Activated CD4-positive, alpha-beta memory T cell treated with anti-CD3 and anti-CD28 coated beads for 36 hours (primary cell): Measurements from ENCODE around the gene PLXND1. TPM values are rescaled to one million over a fixed set of nuclear protein-coding genes. Genes with fewer than 3 reads are reported as not detected.
"Not testable (repeated sequence)": the region's sequence is repeated elsewhere in the genome, so short reads cannot be mapped to it uniquely, and the experiment has no call there.

Experiments used
- CTCF ChIA-PET: fragments of 350-600 bp; sonication (Branson Sonifier 250); formaldehyde crosslinking; loops from one replicate; lab custom pipeline; 2021; ENCODE audit warnings: antibody characterized with exemption, inconsistent platforms; lab: Charles Lee
- POLR2A ChIA-PET: fragments of 350-600 bp; sonication (Branson Sonifier 250); formaldehyde crosslinking; loops from one replicate; lab custom pipeline; 2021; ENCODE audit warnings: antibody characterized with exemption; lab: Charles Lee
- DNase-seq: peaks from one replicate; pipeline ENCODE4 v3.0.0-alpha.2; 2020
- H3K27ac Mint-ChIP-seq: one replicate; pipeline ENCODE4 v1.8.0; 2021; ENCODE audit warnings: mixed read lengths
- H3K27me3 Mint-ChIP-seq: one replicate; pipeline ENCODE4 v1.8.0; 2021; ENCODE audit warnings: mixed read lengths
- H3K36me3 Mint-ChIP-seq: one replicate; pipeline ENCODE4 v1.8.0; 2021; ENCODE audit warnings: mixed read lengths
- H3K4me1 Mint-ChIP-seq: one replicate; pipeline ENCODE4 v1.8.0; 2021; ENCODE audit warnings: low read depth, mixed read lengths
- H3K4me3 Mint-ChIP-seq: one replicate; pipeline ENCODE4 v1.8.0; 2021; ENCODE audit warnings: mild to moderate bottlenecking, mixed read lengths
- H3K9me3 Mint-ChIP-seq: one replicate; pipeline ENCODE4 v1.8.0; 2021; ENCODE audit warnings: mixed read lengths
- intact Hi-C: fragments of 100-400 bp; cut with micrococcal nuclease; formaldehyde crosslinking; loops from one replicate; pipeline ENCODE4 v1.15.1; 2023
- total RNA-seq, 2 experiments: library from RNA; stranded (reverse); gene quantifications; one replicate each; pipeline ENCODE4 v1.2.3, GENCODE V29; 2021

Gene PLXND1
- total RNA-seq, 2 experiments from 2014 or later = 7.2 to 8.6 TPM

- Mint-ChIP-seq H3K36me3 (no peaks in the 10 kb centered on the region), H3K4me3 (no peak overlapping the region), H3K27me3 (peaks cover 1% of the 10 kb centered on the region), H3K9me3 (no peaks in the 10 kb centered on the region), H3K27ac (no peak overlapping the region), H3K4me1 (peaks cover 7% of the 10 kb centered on the region)
- DNase-seq = no peak
- intact Hi-C loops = no loop called here
- POLR2A ChIA-PET = no interaction called here
- CTCF ChIA-PET = interaction anchor here (1.3 kb wide), 1 partner anchor 9 kb away, joined by 4 read pairs; no protein-coding TSS in a partner anchor
Observed at GRCh38 chr3:129617381-129618185, 11.1 kb upstream of the PLXND1 start.

- intact Hi-C loops = no loop called here
- H3K4me1 Mint-ChIP-seq = peaks cover 7% of the 10 kb centered on the region
- no peak overlapping the region for H3K27ac Mint-ChIP-seq
- DNase-seq = no peak
- H3K36me3 Mint-ChIP-seq = no peaks in the 10 kb centered on the region
- peaks cover 1% of the 10 kb centered on the region for H3K27me3 Mint-ChIP-seq
- H3K9me3 Mint-ChIP-seq = no peaks in the 10 kb centered on the region
- ChIA-PET CTCF (interaction anchor here (1.3 kb wide), 1 partner anchor 10 kb away, joined by 4 read pairs; no protein-coding TSS in a partner anchor), POLR2A (no interaction called here)
- no peak overlapping the region for H3K4me3 Mint-ChIP-seq
Observed at GRCh38 chr3:129616713-129617112, 10.2 kb upstream of the PLXND1 start.

GRCh38 chr3:129616291-129616690 is 9.8 kb upstream of the PLXND1 start:
- ChIA-PET POLR2A (no interaction called here), CTCF (no interaction called here)
- Mint-ChIP-seq H3K36me3 (no peaks in the 10 kb centered on the region), H3K9me3 (no peaks in the 10 kb centered on the region), H3K4me1 (peaks cover 7% of the 10 kb centered on the region), H3K27ac (no peak overlapping the region), H3K4me3 (no peak overlapping the region), H3K27me3 (peaks cover 1% of the 10 kb centered on the region)
- DNase-seq = no peak
- intact Hi-C loops = no loop called here

DNA sequence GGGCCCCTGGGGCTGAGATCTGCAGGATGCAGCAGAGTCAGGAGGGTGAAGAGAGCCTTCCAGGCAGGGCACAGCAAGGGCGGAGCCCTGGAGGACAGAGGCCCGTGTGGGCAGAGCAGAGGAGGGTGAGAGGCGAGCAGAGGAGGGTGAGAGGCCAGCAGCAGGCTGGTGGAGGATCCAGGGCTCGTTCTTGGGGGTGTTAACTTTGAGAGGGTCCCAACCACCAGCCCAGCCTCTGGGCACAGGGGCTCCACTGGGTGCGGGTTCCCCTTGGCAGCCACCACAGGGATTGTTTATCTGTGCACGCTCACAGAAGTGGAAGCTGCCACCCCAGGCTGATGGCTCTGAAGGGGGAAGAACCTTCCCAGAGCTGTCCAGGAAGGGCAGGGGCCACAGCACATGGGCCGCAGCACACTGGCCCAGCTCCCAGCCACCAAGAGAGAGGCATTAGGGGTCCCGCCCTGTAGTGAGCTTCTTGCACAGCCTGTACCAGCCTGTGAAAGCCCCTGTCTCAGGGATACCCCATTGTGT is 9.3 kb upstream of the PLXND1 start:
- Mint-ChIP-seq H3K4me3 (no peak overlapping the region), H3K27me3 (peaks cover 1% of the 10 kb centered on the region), H3K4me1 (peaks cover 7% of the 10 kb centered on the region), H3K36me3 (no peaks in the 10 kb centered on the region), H3K9me3 (no peaks in the 10 kb centered on the region), H3K27ac (no peak overlapping the region)
- ChIA-PET POLR2A (interaction anchor here (0.5 kb wide), 1 partner anchor 148 kb away, joined by 3 read pairs; no protein-coding TSS in a partner anchor), CTCF (no interaction called here)
- DNase-seq = no peak
- intact Hi-C loops = no loop called here

GRCh38 chr3:129614927-129615363 is 8.5 kb upstream of the PLXND1 start:
- no peak overlapping the region for H3K27ac Mint-ChIP-seq
- no peak for DNase-seq
- no peaks in the 10 kb centered on the region for H3K9me3 Mint-ChIP-seq
- ChIA-PET POLR2A (no interaction called here), CTCF (no interaction called here)
- H3K4me1 Mint-ChIP-seq = peaks cover 7% of the 10 kb centered on the region
- no peak overlapping the region for H3K4me3 Mint-ChIP-seq
- no peaks in the 10 kb centered on the region for H3K36me3 Mint-ChIP-seq
- intact Hi-C loops = no loop called here
- peaks cover 1% of the 10 kb centered on the region for H3K27me3 Mint-ChIP-seq

DNA sequence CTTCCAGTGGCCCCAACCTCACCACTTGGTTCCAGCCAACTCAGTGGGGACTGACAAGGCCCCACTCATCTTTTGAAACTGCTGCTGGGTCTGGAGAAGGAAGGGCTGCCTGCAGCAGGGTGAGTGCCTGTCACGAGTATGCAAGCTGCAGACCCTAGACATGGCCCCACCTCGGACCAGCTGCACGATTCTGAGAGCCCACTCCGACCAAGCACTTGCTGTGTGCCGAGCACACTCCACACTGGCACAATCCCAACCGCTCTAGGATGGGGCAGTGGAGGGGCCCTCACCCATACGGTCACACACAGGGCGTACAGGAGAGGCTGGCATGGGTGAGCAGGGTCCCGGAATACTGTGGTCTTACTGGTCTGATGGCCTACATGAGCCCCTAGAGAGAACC is 8.0 kb upstream of the PLXND1 start:
- CTCF ChIA-PET = no interaction called here
- Mint-ChIP-seq H3K27me3 (peaks cover 1% of the 10 kb centered on the region), H3K27ac (no peak overlapping the region), H3K36me3 (no peaks in the 10 kb centered on the region), H3K4me1 (peaks cover 7% of the 10 kb centered on the region), H3K4me3 (no peak overlapping the region), H3K9me3 (no peaks in the 10 kb centered on the region)
- intact Hi-C loops = no loop called here
- POLR2A ChIA-PET = no interaction called here
- DNase-seq = no peak

DNA sequence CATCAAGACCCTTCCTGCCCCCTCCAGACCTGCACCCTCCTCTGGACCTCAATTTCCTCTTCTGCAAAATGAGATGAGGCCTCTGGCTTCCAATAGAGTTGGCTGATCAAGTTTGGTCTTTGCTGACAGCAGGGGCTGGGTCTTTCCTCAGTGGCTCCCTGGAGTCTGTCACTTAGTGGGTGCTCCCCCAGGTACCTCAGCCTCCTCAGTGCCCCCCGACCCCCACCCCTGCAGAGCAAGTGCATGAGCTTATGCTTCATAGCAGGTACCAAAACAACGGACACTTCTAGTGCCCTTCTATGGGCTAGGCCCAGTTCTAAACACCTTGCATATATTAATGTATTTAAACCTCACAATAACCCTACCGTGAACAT is 6.9 kb upstream of the PLXND1 start:
- H3K4me3 Mint-ChIP-seq = no peak overlapping the region
- H3K27me3 Mint-ChIP-seq = peaks cover 1% of the 10 kb centered on the region
- no peak for DNase-seq
- peaks cover 2% of the 10 kb centered on the region for H3K4me1 Mint-ChIP-seq
- POLR2A ChIA-PET = no interaction called here
- intact Hi-C loops = no loop called here
- H3K9me3 Mint-ChIP-seq = no peaks in the 10 kb centered on the region
- no peak overlapping the region for H3K27ac Mint-ChIP-seq
- CTCF ChIA-PET = no interaction called here
- H3K36me3 Mint-ChIP-seq = no peaks in the 10 kb centered on the region

DNA sequence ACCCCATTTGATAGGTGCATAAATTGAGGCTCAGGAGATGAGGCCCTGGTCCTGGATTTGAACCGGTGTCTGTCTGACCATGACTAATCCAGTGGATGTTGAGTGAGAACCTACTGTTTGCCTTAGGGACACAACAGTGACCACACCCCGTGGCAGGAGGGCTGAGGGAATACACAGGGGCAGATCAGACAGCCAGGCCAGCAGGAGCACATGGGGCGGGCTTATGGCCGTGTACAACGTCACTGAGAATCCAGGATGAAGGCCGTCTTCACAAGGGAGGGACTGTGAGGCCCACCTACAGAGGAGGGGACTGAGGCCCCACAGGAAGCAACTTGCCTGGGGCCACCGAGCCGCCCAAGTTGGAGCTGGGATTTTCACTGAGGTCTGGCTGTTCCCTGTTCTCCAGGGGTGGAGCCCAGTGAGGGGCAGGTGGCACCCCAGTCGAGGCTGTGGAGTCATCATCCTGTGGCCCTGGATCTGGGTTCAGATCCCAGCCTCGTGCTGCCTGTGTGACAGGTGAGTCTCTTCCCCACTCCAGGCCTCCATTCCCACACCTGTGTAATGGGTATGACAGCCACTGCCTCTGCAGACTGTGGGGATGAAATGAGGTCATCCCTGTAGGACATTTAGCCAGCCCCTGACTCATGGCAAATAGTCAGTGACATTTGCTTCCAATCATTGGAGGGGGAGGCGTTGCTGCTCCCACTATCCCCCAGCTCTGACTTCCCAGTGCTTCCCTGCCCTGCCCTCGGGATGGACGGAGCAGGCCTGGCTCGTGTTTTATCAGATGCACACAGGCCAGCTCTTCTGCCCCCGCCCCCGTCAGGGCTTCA is 6.3 kb upstream of the PLXND1 start:
- ChIA-PET CTCF (no interaction called here), POLR2A (no interaction called here)
- Mint-ChIP-seq H3K4me3 (no peak overlapping the region), H3K27ac (no peak overlapping the region), H3K4me1 (no peaks in the 10 kb centered on the region), H3K9me3 (no peaks in the 10 kb centered on the region), H3K27me3 (no peaks in the 10 kb centered on the region), H3K36me3 (no peaks in the 10 kb centered on the region)
- intact Hi-C loops = no loop called here
- DNase-seq = no peak

GRCh38 chr3:129611812-129612533 is 5.5 kb upstream of the PLXND1 start:
- no peak overlapping the region for H3K4me3 Mint-ChIP-seq
- intact Hi-C loops = no loop called here

DNA sequence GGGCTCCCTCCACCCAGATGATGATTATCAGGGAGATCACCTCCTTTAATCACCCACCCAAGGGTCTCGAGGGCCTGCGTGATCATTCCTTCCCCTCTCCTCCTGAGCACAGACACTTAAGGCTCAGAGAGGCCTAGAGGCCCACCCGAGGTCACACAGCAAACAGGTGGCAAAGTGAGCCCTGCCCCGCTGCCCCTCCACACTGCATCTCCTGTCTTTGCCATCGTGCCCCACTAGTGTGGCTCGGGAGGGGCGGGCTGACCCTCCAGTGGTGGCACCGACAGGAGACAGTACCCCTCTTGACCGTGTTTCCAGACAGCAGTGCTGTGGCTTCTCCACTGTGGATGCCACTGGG is 4.9 kb upstream of the PLXND1 start:
- no peaks in the 10 kb centered on the region for H3K9me3 Mint-ChIP-seq
- H3K27ac Mint-ChIP-seq = no peak overlapping the region
- peaks cover 2% of the 10 kb centered on the region for H3K27me3 Mint-ChIP-seq
- no peaks in the 10 kb centered on the region for H3K36me3 Mint-ChIP-seq
- intact Hi-C loops = no loop called here
- DNase-seq = no peak
- H3K4me1 Mint-ChIP-seq = peaks cover 6% of the 10 kb centered on the region
- H3K4me3 Mint-ChIP-seq = no peak overlapping the region
- ChIA-PET CTCF (no interaction called here), POLR2A (no interaction called here)

More at GRCh38 chr3:129611812-129612533, 5.5 kb upstream of the PLXND1 start:
- H3K27ac Mint-ChIP-seq = no peak overlapping the region
- H3K4me1 Mint-ChIP-seq = peaks cover 4% of the 10 kb centered on the region
- H3K9me3 Mint-ChIP-seq = no peaks in the 10 kb centered on the region
- CTCF ChIA-PET = no interaction called here
- H3K36me3 Mint-ChIP-seq = no peaks in the 10 kb centered on the region
- POLR2A ChIA-PET = no interaction called here
- peaks cover under 1% of the 10 kb centered on the region for H3K27me3 Mint-ChIP-seq
- no peak for DNase-seq

DNA sequence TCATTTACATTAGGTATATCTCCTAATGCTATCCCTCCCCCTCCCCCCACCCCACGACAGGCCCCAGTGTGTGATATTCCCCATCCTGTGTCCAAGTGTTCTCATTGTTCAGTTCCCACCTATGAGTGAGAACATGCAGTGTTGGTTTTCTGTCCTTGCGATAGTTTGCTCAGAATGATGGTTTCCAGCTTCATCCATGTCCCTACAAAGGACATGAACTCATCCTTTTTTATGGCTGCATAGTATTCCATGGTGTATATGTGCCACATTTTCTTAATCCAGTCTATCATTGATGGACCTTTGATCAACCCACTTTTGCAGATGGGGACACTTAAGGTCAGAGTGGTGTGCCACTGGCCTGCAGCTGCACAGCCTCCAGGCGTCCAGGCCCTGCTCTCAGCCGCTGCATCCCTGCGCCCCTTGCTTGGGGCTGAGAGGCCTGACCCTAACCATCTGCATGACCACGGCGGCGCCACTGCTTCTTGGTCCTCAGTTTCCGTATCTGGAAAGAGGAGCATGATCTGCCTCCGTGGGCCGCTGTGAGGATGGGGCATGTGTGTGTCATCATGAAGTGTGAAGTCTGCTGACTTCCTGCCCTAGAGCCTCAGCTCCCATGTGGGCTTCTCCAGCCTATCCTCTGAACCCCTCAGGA is 4.4 kb upstream of the PLXND1 start:
- H3K4me3 Mint-ChIP-seq, H3K27ac Mint-ChIP-seq, H3K36me3 Mint-ChIP-seq, H3K4me1 Mint-ChIP-seq, H3K27me3 Mint-ChIP-seq, CTCF ChIA-PET, intact Hi-C loops, DNase-seq, H3K9me3 Mint-ChIP-seq, POLR2A ChIA-PET: not testable (repeated sequence)
